IMR-90 (cell line): ENCODE measurements around the gene KCNIP3. TPM values are rescaled to one million over a fixed set of nuclear protein-coding genes. Genes with fewer than 3 reads are reported as not detected.

Source experiments
- ATAC-seq: fragments of 200-7000 bp; cut with Tn5 transposase; 2 replicates; pipeline ENCODE4 v1.9.1; 2020; ENCODE audit warnings: low read depth, mild to moderate bottlenecking, moderate library complexity
- BruUV-seq: library from RNA; stranded (reverse); fragments of 400-500 nt; replicated peaks from 2 replicates; lab custom pipeline; 2021; lab: Mats Ljungman, UMichigan
- CTCF ChIA-PET: fragments of 300-600 bp; formaldehyde crosslinking; extraction: SDS; loops from one replicate; lab custom pipeline; 2021; ENCODE audit warnings: antibody characterized with exemption; lab: Yijun Ruan, JAX
- POLR2A ChIA-PET: fragments of 300-600 bp; sonication (Branson Sonifier 250); formaldehyde crosslinking; loops from one replicate; lab custom pipeline; 2022; ENCODE audit warnings: antibody characterized with exemption; ENCODE audit not compliant: unreplicated experiment; lab: Charles Lee
- DNase-seq: peaks from one replicate; pipeline ENCODE4 v3.0.0; 2013
- H2AFZ ChIP-seq: replicated peaks from 2 replicates; pipeline ENCODE3; 2013; ENCODE audit warnings: low read length, mild to moderate bottlenecking; ENCODE audit not compliant: poor library complexity
- H2AK5ac ChIP-seq: 2 replicates; pipeline ENCODE4 v1.6.1; 2013; ENCODE audit warnings: low read depth, low read length, inconsistent platforms
- H2AK9ac ChIP-seq: replicated peaks from 2 replicates; pipeline ENCODE3; 2013; ENCODE audit warnings: mild to moderate bottlenecking, low read depth, low read length, moderate library complexity; ENCODE audit not compliant: poor library complexity
- H2BK120ac ChIP-seq: 2 replicates; pipeline ENCODE4 v1.6.1; 2013; ENCODE audit warnings: low read depth, low read length, inconsistent platforms
- H2BK15ac ChIP-seq: 3 replicates; pipeline ENCODE4 v1.6.1; 2013; ENCODE audit warnings: low read depth, low read length, inconsistent platforms
- H2BK20ac ChIP-seq: 2 replicates; pipeline ENCODE4 v1.6.1; 2013; ENCODE audit warnings: low read depth, mild to moderate bottlenecking, inconsistent platforms, low read length, moderate library complexity
- H2BK5ac ChIP-seq: 2 replicates; pipeline ENCODE4 v1.6.1; 2013; ENCODE audit warnings: mild to moderate bottlenecking, low read depth, low read length, inconsistent platforms; ENCODE audit not compliant: poor library complexity, severe bottlenecking
- H3K14ac ChIP-seq: replicated peaks from 2 replicates; pipeline ENCODE4 v1.6.1; 2013; ENCODE audit warnings: low read depth, low read length, inconsistent platforms
- H3K18ac ChIP-seq: 2 replicates; pipeline ENCODE4 v1.6.1; 2013; ENCODE audit warnings: low read depth, low read length, control low read depth
- H3K23ac ChIP-seq: 2 replicates; pipeline ENCODE4 v1.6.1; 2013; ENCODE audit warnings: low read depth, low read length, inconsistent platforms
- H3K27ac ChIP-seq: 2 replicates; pipeline ENCODE4 v1.5.1; 2013; ENCODE audit warnings: mild to moderate bottlenecking, control low read depth, low read length; ENCODE audit not compliant: insufficient read depth
- H3K27me3 ChIP-seq: 2 replicates; pipeline ENCODE4 v1.6.1; 2013; ENCODE audit warnings: low read length; ENCODE audit not compliant: control insufficient read depth, insufficient read depth
- H3K36me3 ChIP-seq: 2 replicates; pipeline ENCODE4 v1.6.1; 2013; ENCODE audit warnings: low read length, mixed read lengths; ENCODE audit not compliant: control insufficient read depth, insufficient read depth
- H3K4ac ChIP-seq: 2 replicates; pipeline ENCODE4 v1.6.1; 2013; ENCODE audit warnings: low read depth, low read length, inconsistent platforms
- H3K4me1 ChIP-seq: 2 replicates; pipeline ENCODE4 v1.6.1; 2013; ENCODE audit warnings: low read length, mixed read lengths; ENCODE audit not compliant: control insufficient read depth, insufficient read depth
- H3K4me2 ChIP-seq: 2 replicates; pipeline ENCODE4 v1.6.1; 2013; ENCODE audit warnings: low read depth, mild to moderate bottlenecking, control low read depth, low read length, moderate library complexity
- H3K4me3 ChIP-seq: 2 replicates; pipeline ENCODE4 v1.5.1; 2013; ENCODE audit warnings: low read depth, mild to moderate bottlenecking, control low read depth, low read length, moderate library complexity; ENCODE audit not compliant: insufficient read depth
- H3K56ac ChIP-seq: 2 replicates; pipeline ENCODE4 v1.6.1; 2013; ENCODE audit warnings: low read length, inconsistent platforms; ENCODE audit not compliant: insufficient read depth; ENCODE audit errors: extremely low read depth
- H3K79me1 ChIP-seq, 2 experiments: 2 replicates each; pipeline ENCODE4 v1.6.1; 2013; ENCODE audit warnings: low read length in 2 of 2, inconsistent platforms in 1 of 2, low read depth in 1 of 2
- H3K9ac ChIP-seq: 2 replicates; pipeline ENCODE4 v1.6.1; 2013; ENCODE audit warnings: low read depth, low read length, control low read depth
- H3K9me1 ChIP-seq: 2 replicates; pipeline ENCODE4 v1.6.1; 2013; ENCODE audit warnings: low read length, inconsistent platforms; ENCODE audit not compliant: insufficient read depth
- H3K9me3 ChIP-seq: 2 replicates; pipeline ENCODE4 v1.6.1; 2013; ENCODE audit warnings: low read length; ENCODE audit not compliant: control insufficient read depth, insufficient read depth
- H4K20me1 ChIP-seq: 2 replicates; pipeline ENCODE4 v1.6.1; 2013; ENCODE audit warnings: low read length, inconsistent platforms; ENCODE audit not compliant: insufficient read depth
- H4K5ac ChIP-seq: 2 replicates; pipeline ENCODE4 v1.6.1; 2013; ENCODE audit warnings: mild to moderate bottlenecking, low read depth, low read length, control low read depth
- H4K8ac ChIP-seq, 2 experiments: 2 replicates each; pipeline ENCODE4 v1.6.1; 2013; ENCODE audit warnings: low read depth in 2 of 2, low read length in 2 of 2, control low read depth in 1 of 2, inconsistent platforms in 1 of 2
- H4K91ac ChIP-seq: 2 replicates; pipeline ENCODE4 v1.6.1; 2013; ENCODE audit warnings: low read depth, low read length, inconsistent platforms; ENCODE audit not compliant: insufficient read depth
- BHLHE40 ChIP-seq: fragments of 150-350 bp; IDR thresholded peaks from 2 replicates; pipeline ENCODE4 v1.6.1; 2016; ENCODE audit warnings: mild to moderate bottlenecking, low read depth, low read length
- CHD1 ChIP-seq: IDR thresholded peaks from 2 replicates; pipeline ENCODE4 v1.6.1; 2012; ENCODE audit warnings: low read depth, low read length, improper control_type of control experiment
- FOS ChIP-seq: fragments of 150-350 bp; IDR thresholded peaks from 2 replicates; pipeline ENCODE4 v1.6.1; 2016; ENCODE audit warnings: low read depth, low read length
- MAFK ChIP-seq: IDR thresholded peaks from 2 replicates; pipeline ENCODE4 v1.6.1; 2012; ENCODE audit warnings: low read depth, low read length, improper control_type of control experiment
- MAZ ChIP-seq: IDR thresholded peaks from 2 replicates; pipeline ENCODE4 v1.6.1; 2012; ENCODE audit warnings: low read depth, mild to moderate bottlenecking, low read length, improper control_type of control experiment, moderate library complexity, borderline replicate concordance
- MXI1 ChIP-seq: IDR thresholded peaks from 2 replicates; pipeline ENCODE4 v1.6.1; 2012; ENCODE audit warnings: low read depth, mild to moderate bottlenecking, low read length, moderate library complexity, borderline replicate concordance
- NFE2L2 ChIP-seq: fragments of 150-350 bp; IDR thresholded peaks from 2 replicates; pipeline ENCODE4 v1.6.1; 2016; ENCODE audit warnings: low read depth, mild to moderate bottlenecking, low read length
- POLR2A ChIP-seq: IDR thresholded peaks from 2 replicates; pipeline ENCODE4 v1.6.1; 2012; ENCODE audit warnings: mild to moderate bottlenecking, low read depth, low read length
- RAD21 ChIP-seq: IDR thresholded peaks from 2 replicates; pipeline ENCODE4 v1.6.1; 2012; ENCODE audit warnings: low read length, improper control_type of control experiment
- RCOR1 ChIP-seq: IDR thresholded peaks from 2 replicates; pipeline ENCODE4 v1.6.1; 2012; ENCODE audit warnings: mild to moderate bottlenecking, low read length, improper control_type of control experiment; ENCODE audit not compliant: insufficient replicate concordance
- RFX5 ChIP-seq: IDR thresholded peaks from 2 replicates; pipeline ENCODE4 v1.8.0; 2012; ENCODE audit warnings: low read depth, mild to moderate bottlenecking, low read length, moderate library complexity
- SMC3 ChIP-seq: fragments of 150-350 bp; IDR thresholded peaks from 2 replicates; pipeline ENCODE4 v1.6.1; 2016; ENCODE audit warnings: low read depth, mild to moderate bottlenecking, antibody characterized with exemption, low read length, moderate library complexity
- USF2 ChIP-seq: fragments of 150-350 bp; IDR thresholded peaks from 2 replicates; pipeline ENCODE4 v1.6.1; 2017; ENCODE audit warnings: mild to moderate bottlenecking, antibody characterized with exemption, low read length, low read depth
- WGBS, 2 experiments: methylation state at CpG; one replicate each; pipeline versions ENCODE4 v1.1.5 to v1.1.7; 2013; ENCODE audit warnings: missing lambda C conversion rate in 2 of 2; ENCODE audit not compliant: insufficient read length in 1 of 2; ENCODE audit errors: extremely low coverage in 2 of 2; 5-methylcytosine and 5-hydroxymethylcytosine counted together
- dilution Hi-C: fragments of 300-500 bp; cut with HindIII; formaldehyde crosslinking; loops from one replicate; pipeline ENCODE4 v1.14.3; 2018; ENCODE audit warnings: low sequenced_read_pairs; ENCODE audit not compliant: unreplicated experiment
- in situ Hi-C: fragments of 300-500 bp; cut with MboI; formaldehyde crosslinking; loops from 3 replicates; pipeline ENCODE4 v1.14.3; 2019; ENCODE audit warnings: low sequenced_read_pairs, inconsistent platforms, mixed read lengths
- intact Hi-C: fragments of 100-400 bp; cut with micrococcal nuclease; formaldehyde crosslinking; loops from 2 replicates; pipeline ENCODE4 v1.10.0; 2022
- polyA plus RNA-seq, 3 experiments: library from polyadenylated mRNA; depleted of rRNA; stranded (reverse); fragments of >200 nt; gene quantifications; 2 replicates each; pipeline ENCODE4 v1.2.3, GENCODE V29; 2012; ENCODE audit warnings: low replicate concordance in 1 of 3
- total RNA-seq: library from RNA; depleted of rRNA; stranded (reverse); fragments of >200 nt; gene quantifications from 2 replicates; pipeline ENCODE4 v1.2.3, GENCODE V29; 2012
- TF ChIP-seq, protein P1 (sequence below): conservative IDR thresholded peaks from 2 replicates; pipeline ENCODE4 v1.5.1; 2012; ENCODE audit warnings: mild to moderate bottlenecking, low read depth, low read length, improper control_type of control experiment
- TF ChIP-seq, protein P2 (sequence below): fragments of 150-350 bp; IDR thresholded peaks from 2 replicates; pipeline ENCODE4 v1.6.1; 2016; ENCODE audit warnings: low read depth, mild to moderate bottlenecking, low read length, moderate library complexity, borderline replicate concordance

KCNIP3 gene
- total and polyA plus RNA-seq, 2 of the 4 experiments (the other 2 are of a cell fraction) = 0.72 to 1.4 TPM

- Histone ChIP-seq H3K9me3 (0 out of 2 replicates have a peak, but pooled peaks cover 2% of the 10 kb centered on the region), H3K14ac (no peak overlapping the region), H3K36me3 (no peaks in the 10 kb centered on the region), H2BK120ac (no peak overlapping the region), H3K4ac (no peak overlapping the region), H3K9me1 (no peaks in the 10 kb centered on the region), H3K56ac (no peak overlapping the region), H2BK5ac (no peak overlapping the region), H3K79me1 (no peaks in the 10 kb centered on the region), H3K9ac (no peak overlapping the region), H4K8ac (no peak overlapping the region), H4K20me1 (no peaks in the 10 kb centered on the region), H2AFZ (no peak overlapping the region), H3K4me1 (no peaks in the 10 kb centered on the region), H3K4me2 (no peak overlapping the region), H2BK20ac (no peak overlapping the region), H2AK9ac (no peak overlapping the region), H4K91ac (no peak overlapping the region), H2AK5ac (no peak overlapping the region), H3K18ac (no peak overlapping the region), H3K4me3 (no peak overlapping the region), H3K27me3 (peaks cover 2% of the 10 kb centered on the region; the same call in 1 of the 2 replicates), H3K27ac (no peak overlapping the region), H2BK15ac (no peak overlapping the region), H3K23ac (no peak overlapping the region), H4K5ac (no peak overlapping the region)
- ChIA-PET CTCF (no interaction called here), POLR2A (no interaction called here)
- in situ Hi-C loops = no loop called here
- ATAC-seq = no peak
- no peak for DNase-seq
- 92% methylated on average over 4 of the region's 13 CpGs; no CpG with 5 or more reads in 1 of the 2 experiments for WGBS, 2 experiments
- intact Hi-C loops = no loop called here
- dilution Hi-C loops = no loop called here
- BruUV-seq = no TSS peak
- no peak for TF ChIP-seq USF2
- no peak for TF ChIP-seq NFE2L2
- TF ChIP-seq MAZ = no peak
- no peak for TF ChIP-seq RCOR1
- no peak for TF ChIP-seq CHD1
- TF ChIP-seq BHLHE40 = no peak
- TF ChIP-seq MAFK = no peak
- TF ChIP-seq, protein P1, sequence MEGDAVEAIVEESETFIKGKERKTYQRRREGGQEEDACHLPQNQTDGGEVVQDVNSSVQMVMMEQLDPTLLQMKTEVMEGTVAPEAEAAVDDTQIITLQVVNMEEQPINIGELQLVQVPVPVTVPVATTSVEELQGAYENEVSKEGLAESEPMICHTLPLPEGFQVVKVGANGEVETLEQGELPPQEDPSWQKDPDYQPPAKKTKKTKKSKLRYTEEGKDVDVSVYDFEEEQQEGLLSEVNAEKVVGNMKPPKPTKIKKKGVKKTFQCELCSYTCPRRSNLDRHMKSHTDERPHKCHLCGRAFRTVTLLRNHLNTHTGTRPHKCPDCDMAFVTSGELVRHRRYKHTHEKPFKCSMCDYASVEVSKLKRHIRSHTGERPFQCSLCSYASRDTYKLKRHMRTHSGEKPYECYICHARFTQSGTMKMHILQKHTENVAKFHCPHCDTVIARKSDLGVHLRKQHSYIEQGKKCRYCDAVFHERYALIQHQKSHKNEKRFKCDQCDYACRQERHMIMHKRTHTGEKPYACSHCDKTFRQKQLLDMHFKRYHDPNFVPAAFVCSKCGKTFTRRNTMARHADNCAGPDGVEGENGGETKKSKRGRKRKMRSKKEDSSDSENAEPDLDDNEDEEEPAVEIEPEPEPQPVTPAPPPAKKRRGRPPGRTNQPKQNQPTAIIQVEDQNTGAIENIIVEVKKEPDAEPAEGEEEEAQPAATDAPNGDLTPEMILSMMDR = no peak
- no peak for TF ChIP-seq RAD21
- no peak for TF ChIP-seq MXI1
- TF ChIP-seq, protein P2, sequence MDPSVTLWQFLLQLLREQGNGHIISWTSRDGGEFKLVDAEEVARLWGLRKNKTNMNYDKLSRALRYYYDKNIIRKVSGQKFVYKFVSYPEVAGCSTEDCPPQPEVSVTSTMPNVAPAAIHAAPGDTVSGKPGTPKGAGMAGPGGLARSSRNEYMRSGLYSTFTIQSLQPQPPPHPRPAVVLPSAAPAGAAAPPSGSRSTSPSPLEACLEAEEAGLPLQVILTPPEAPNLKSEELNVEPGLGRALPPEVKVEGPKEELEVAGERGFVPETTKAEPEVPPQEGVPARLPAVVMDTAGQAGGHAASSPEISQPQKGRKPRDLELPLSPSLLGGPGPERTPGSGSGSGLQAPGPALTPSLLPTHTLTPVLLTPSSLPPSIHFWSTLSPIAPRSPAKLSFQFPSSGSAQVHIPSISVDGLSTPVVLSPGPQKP = no peak
- TF ChIP-seq FOS = no peak
- TF ChIP-seq POLR2A = no peak
- no peak for TF ChIP-seq SMC3
- no peak for TF ChIP-seq RFX5
These were observed 28.7 kb upstream of the KCNIP3 start for GRCh38 chr2:95268211-95269035.
